Endometrial microvascular endothelial cells (primary cell): ENCODE measurements around the gene UPF1. TPM values are rescaled to one million over a fixed set of nuclear protein-coding genes. Genes with fewer than 3 reads are reported as not detected.

Experiments used
- in situ Hi-C: cut with HindIII; loops from 2 replicates; pipeline ENCODE4 v1.10.0; 2017; ENCODE audit warnings: low sequenced_read_pairs, low pct_unique_long_range_greater_than_20kb; ENCODE audit errors: inconsistent ontology term
- total RNA-seq: library from RNA; depleted of rRNA; stranded (reverse); fragments of >200 nt; gene quantifications from one replicate; pipeline ENCODE4 v1.2.3, GENCODE V29; 2015; ENCODE audit errors: inconsistent ontology term

The UPF1 gene
- total RNA-seq, 1 donor from 2014 or later, result 51.3 TPM

GRCh38 chr19:18851673-18852325 is 20.0 kb downstream of the UPF1 start:
- in situ Hi-C loops, result no loop called here

GRCh38 chr19:18852648-18853047 is 20.9 kb downstream of the UPF1 start:
- in situ Hi-C loops, result no loop called here

GRCh38 chr19:18853755-18854427 is 22.1 kb downstream of the UPF1 start:
- in situ Hi-C loops, result no loop called here

GRCh38 chr19:18854982-18855381 is 23.2 kb downstream of the UPF1 start:
- in situ Hi-C loops, result no loop called here

GRCh38 chr19:18855647-18856384 is 24.1 kb downstream of the UPF1 start:
- in situ Hi-C loops, result no loop called here

- in situ Hi-C loops, result no loop called here
Observed at GRCh38 chr19:18856385-18857126, 24.8 kb downstream of the UPF1 start.

GRCh38 chr19:18857223-18857622 is 25.5 kb downstream of the UPF1 start:
- in situ Hi-C loops, result no loop called here

- in situ Hi-C loops, result no loop called here
Observed at GRCh38 chr19:18858906-18859646, 27.3 kb downstream of the UPF1 start.

- in situ Hi-C loops, result no loop called here
Observed at GRCh38 chr19:18859676-18860301, 28.0 kb downstream of the UPF1 start.

- in situ Hi-C loops, result no loop called here
Observed at GRCh38 chr19:18860302-18860700, 28.5 kb downstream of the UPF1 start.

- in situ Hi-C loops, result no loop called here
Observed at GRCh38 chr19:18860725-18861124, 29.0 kb downstream of the UPF1 start.

GRCh38 chr19:18861235-18861634 is 29.5 kb downstream of the UPF1 start:
- in situ Hi-C loops, result no loop called here

GRCh38 chr19:18861917-18862316 is 30.2 kb downstream of the UPF1 start:
- in situ Hi-C loops, result no loop called here

- in situ Hi-C loops, result no loop called here
Observed at GRCh38 chr19:18862976-18863842, 31.4 kb downstream of the UPF1 start.

- in situ Hi-C loops, result no loop called here
Observed at GRCh38 chr19:18863843-18864362, 32.1 kb downstream of the UPF1 start.

- in situ Hi-C loops, result no loop called here
Observed at GRCh38 chr19:18865106-18865972, 33.6 kb downstream of the UPF1 start.
